ENCODE results near the gene SKI. TPM values are rescaled to one million over a fixed set of nuclear protein-coding genes. Genes with fewer than 3 reads are reported as not detected.

The SKI gene
- total and polyA plus RNA-seq, 2 experiments from 2014 or later = 9.3 to 66.8 TPM

DNA sequence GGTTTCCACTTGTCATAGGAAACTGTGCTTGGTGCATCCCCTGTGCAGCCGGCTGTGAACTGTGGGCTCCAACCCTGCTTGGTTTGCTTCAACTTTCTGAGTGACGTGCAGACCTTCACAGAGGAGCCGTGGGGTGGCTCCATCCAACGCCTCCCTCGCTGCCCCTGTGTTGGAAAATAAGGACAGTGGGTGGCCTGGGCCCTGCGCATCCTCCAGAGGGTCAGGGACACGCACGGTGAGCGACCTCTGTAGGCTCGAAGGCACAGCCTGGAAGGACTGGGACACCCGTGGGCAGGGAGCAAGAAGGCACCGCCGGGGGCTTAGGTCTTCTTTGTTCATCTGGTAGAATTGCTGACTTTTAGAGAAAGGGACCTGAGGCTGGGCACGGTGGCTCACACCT, 27.1 kb upstream of the SKI start:
- no peak overlapping the region for H3K27ac ChIP-seq (ENCODE audit: low read depth)
- H3K4me3 ChIP-seq = no peak overlapping the region
- TF ChIP-seq POLR2AphosphoS5 (IDR thresholded peaks at IDR 0.05; ENCODE audit: low read depth) = no peak
- TF ChIP-seq JUNB (IDR thresholded peaks at IDR 0.05; ENCODE audit: unreplicated experiment) = no peak
- TF ChIP-seq NANOG (IDR thresholded peaks at IDR 0.05; ENCODE audit: borderline replicate concordance) = no peak
- peaks cover 13% of the 10 kb centered on the region for H3K4me1 Mint-ChIP-seq
- no peak overlapping the region for H3K4me2 ChIP-seq
- peaks cover 5% of the 10 kb centered on the region; the same call in 1 of the 2 replicates for H3F3A ChIP-seq (replicated peaks; ENCODE audit: low read depth)
- H3K9me3 Mint-ChIP-seq = no peaks in the 10 kb centered on the region
- no peaks in the 10 kb centered on the region; the same call in 1 of the 2 replicates for H3K79me2 ChIP-seq (replicated peaks; ENCODE audit: insufficient read depth)
- H3K27ac Mint-ChIP-seq = no peak overlapping the region
- no peaks in the 10 kb centered on the region for H3K36me3 ChIP-seq (ENCODE audit: insufficient read depth)
- no peaks in the 10 kb centered on the region for H3K36me3 Mint-ChIP-seq (ENCODE audit: low read depth)
- no peak for ATAC-seq
- no peak overlapping the region for H2AFZ ChIP-seq
- H3K27me3 ChIP-seq (ENCODE audit: insufficient read depth) = peaks cover 2% of the 10 kb centered on the region; the same call in 1 of the 2 replicates
- no peak overlapping the region for H3K4me3 Mint-ChIP-seq
- peaks cover 7% of the 10 kb centered on the region; the same call in 1 of the 2 replicates for H3K4me1 ChIP-seq (ENCODE audit: insufficient read depth)
- H3K27me3 Mint-ChIP-seq (ENCODE audit: insufficient read depth, low read depth, poor library complexity) = peaks cover 14% of the 10 kb centered on the region
- H4K20me1 ChIP-seq (replicated peaks; ENCODE audit: insufficient read depth) = no peaks in the 10 kb centered on the region
- H3K9me2 ChIP-seq (ENCODE audit: insufficient read depth) = no peaks in the 10 kb centered on the region
- DNase-seq (ENCODE audit: low spot score) = no peak

DNA sequence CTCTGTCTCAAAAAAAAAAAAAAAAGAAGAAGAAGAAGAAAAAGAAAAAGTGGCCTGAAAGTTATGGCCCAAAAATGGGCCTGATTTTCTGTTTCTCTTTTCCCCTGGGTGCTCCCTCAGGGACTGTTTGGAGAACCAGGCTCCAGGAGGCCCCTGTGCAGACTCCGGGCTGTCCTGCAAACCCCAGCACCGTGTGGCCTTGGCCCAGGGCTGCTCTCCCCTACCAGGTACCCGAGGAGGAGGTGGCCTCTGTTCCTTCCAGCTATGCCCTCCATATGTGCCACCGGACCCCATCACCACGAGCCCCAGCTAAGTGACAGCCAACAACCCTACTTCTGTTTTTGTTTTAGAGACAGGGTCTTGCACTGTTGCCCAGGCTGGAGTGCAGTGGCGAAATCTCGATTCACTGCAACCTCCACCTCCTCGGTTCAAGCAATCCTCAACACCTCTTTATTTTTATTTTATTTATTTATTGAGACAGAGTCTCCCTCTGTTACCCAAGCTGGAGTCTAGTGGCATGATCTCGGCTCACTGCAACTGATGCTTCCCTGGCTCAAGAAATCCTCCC, 26.0 kb upstream of the SKI start:
- Mint-ChIP-seq H3K9me3 (no peaks in the 10 kb centered on the region), H3K4me3 (no peak overlapping the region), H3K4me1 (peaks cover 18% of the 10 kb centered on the region), H3K27me3 (ENCODE audit: insufficient read depth, low read depth, poor library complexity) (peaks cover 23% of the 10 kb centered on the region), H3K27ac (no peak overlapping the region), H3K36me3 (ENCODE audit: low read depth) (no peaks in the 10 kb centered on the region)
- ATAC-seq (no peak), DNase-seq (ENCODE audit: low spot score) (no peak)
- no peaks in the 10 kb centered on the region; the same call in 1 of the 2 replicates for H3K79me2 ChIP-seq (replicated peaks; ENCODE audit: insufficient read depth)
- H3K4me1 ChIP-seq (ENCODE audit: insufficient read depth) = peaks cover 10% of the 10 kb centered on the region; the same call in 1 of the 2 replicates
- H3K9me2 ChIP-seq (ENCODE audit: insufficient read depth) = no peaks in the 10 kb centered on the region
- H3F3A ChIP-seq (replicated peaks; ENCODE audit: low read depth) = peaks cover 7% of the 10 kb centered on the region; the same call in 1 of the 2 replicates
- no peak overlapping the region for H2AFZ ChIP-seq
- TF ChIP-seq EZH2 (IDR thresholded peaks at IDR 0.05; ENCODE audit: low read depth, unreplicated experiment) (no peak), ZNF331 (CRISPR knock-in tag; IDR thresholded peaks at IDR 0.05; ENCODE audit: low read depth) (no peak), CREB1 (CRISPR knock-in tag; IDR thresholded peaks at IDR 0.05; ENCODE audit: low read depth) (no peak), NANOG (IDR thresholded peaks at IDR 0.05; ENCODE audit: borderline replicate concordance) (no peak), STAT1 (IDR thresholded peaks at IDR 0.05; ENCODE audit: unreplicated experiment) (no peak), ZNF114 (CRISPR knock-in tag; IDR thresholded peaks at IDR 0.05) (no peak)
- TF ChIP-seq, protein P1, sequence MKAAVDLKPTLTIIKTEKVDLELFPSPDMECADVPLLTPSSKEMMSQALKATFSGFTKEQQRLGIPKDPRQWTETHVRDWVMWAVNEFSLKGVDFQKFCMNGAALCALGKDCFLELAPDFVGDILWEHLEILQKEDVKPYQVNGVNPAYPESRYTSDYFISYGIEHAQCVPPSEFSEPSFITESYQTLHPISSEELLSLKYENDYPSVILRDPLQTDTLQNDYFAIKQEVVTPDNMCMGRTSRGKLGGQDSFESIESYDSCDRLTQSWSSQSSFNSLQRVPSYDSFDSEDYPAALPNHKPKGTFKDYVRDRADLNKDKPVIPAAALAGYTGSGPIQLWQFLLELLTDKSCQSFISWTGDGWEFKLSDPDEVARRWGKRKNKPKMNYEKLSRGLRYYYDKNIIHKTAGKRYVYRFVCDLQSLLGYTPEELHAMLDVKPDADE (IDR thresholded peaks at IDR 0.05) = no peak
- H3K27ac ChIP-seq (ENCODE audit: low read depth) = no peak overlapping the region
- H3K27me3 ChIP-seq (ENCODE audit: insufficient read depth) = peaks cover 6% of the 10 kb centered on the region; the same call in 1 of the 2 replicates
- no peaks in the 10 kb centered on the region for H4K20me1 ChIP-seq (replicated peaks; ENCODE audit: insufficient read depth)
- H3K4me3 ChIP-seq = no peak overlapping the region
- no peak overlapping the region for H3K4me2 ChIP-seq
- no peaks in the 10 kb centered on the region for H3K36me3 ChIP-seq (ENCODE audit: insufficient read depth)

Data from GM23338 (cell line).